Mucosa of stomach (tissue), 1 donor: ENCODE results near the gene REV1.
A peak's percentile ranks its signal among the peaks of the same experiment; 100 is the strongest.
"Not testable (repeated sequence)": the region's sequence is repeated elsewhere in the genome, so short reads cannot be mapped to it uniquely, and the experiment has no call there.

Experiments used
- H3K27me3 ChIP-seq: one replicate; pipeline ENCODE4 v1.7.0; 2013; ENCODE audit warnings: mild to moderate bottlenecking, low read length; ENCODE audit not compliant: control insufficient read depth, insufficient read depth
- H3K36me3 ChIP-seq: one replicate; pipeline ENCODE4 v1.7.0; 2013; ENCODE audit warnings: low read length; ENCODE audit not compliant: control insufficient read depth, insufficient read depth
- H3K4me1 ChIP-seq: one replicate; pipeline ENCODE4 v1.7.0; 2013; ENCODE audit warnings: mild to moderate bottlenecking, low read length; ENCODE audit not compliant: control insufficient read depth, insufficient read depth
- H3K4me3 ChIP-seq: one replicate; pipeline ENCODE4 v1.7.0; 2013; ENCODE audit warnings: low read length
- H3K9ac ChIP-seq: one replicate; pipeline ENCODE4 v1.7.0; 2013; ENCODE audit warnings: mild to moderate bottlenecking, low read length, moderate library complexity
- H3K9me3 ChIP-seq: one replicate; pipeline ENCODE4 v1.7.0; 2013; ENCODE audit warnings: mild to moderate bottlenecking, low read length, moderate library complexity; ENCODE audit not compliant: control insufficient read depth
- donor health status: Pancreatic carcinoma.

REV1 gene

DNA sequence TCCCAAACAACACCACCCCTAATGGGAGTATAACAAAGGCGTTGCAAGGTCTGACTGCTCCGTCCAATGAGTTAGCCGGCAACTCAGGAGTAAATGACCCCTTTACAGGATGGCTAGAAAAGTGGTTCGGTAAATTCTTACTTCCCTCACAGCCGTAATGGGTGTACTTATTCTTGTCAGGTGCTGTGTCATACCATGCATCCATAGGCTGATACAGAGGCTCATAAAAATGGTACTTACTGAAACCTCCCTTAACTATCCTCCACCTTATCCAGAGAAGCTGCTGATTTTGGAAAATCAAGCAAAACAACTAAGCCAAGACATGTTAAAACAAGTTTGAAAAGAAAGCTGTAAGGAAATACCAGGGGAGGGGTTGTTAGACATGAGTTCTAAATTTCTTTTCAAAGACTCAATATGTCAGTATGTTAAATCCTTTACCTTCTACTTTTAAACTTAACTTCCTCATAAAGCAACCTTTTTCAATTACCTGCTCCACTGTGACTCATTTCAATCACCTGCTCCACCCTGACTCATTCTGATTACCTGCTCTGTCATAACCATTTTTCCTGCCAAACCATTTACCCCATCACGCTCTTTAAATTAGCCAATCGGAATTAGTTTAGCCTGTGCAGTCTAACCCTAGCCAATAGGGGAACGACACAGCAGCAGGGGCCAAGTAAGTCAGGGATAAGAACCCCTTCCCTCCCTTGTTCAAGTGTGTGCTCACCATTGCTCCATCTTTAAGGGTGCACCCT lies 14.0 kb upstream of the REV1 start:
- not testable (repeated sequence) for H3K9me3 ChIP-seq, H3K27me3 ChIP-seq, H3K9ac ChIP-seq, H3K4me3 ChIP-seq, H3K4me1 ChIP-seq, H3K36me3 ChIP-seq

DNA sequence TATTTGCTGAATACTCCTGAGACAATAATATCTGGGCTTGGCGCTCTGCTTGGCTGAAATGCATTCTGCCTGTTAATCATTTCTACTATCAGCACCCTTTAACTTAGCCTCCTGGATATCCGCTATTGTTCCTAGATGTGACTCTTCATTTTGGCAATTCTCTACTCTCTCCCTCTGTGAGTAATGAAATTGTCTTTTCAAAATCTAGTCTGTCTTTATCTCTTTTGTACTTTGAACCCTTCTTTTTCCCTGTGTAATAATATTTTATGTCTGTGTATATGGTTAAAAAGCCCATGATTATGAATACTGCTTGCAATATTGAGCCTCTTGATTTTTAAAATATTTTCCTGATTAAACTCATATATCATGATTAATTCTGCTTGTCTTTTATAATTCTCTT lies 6.2 kb upstream of the REV1 start:
- Histone ChIP-seq H3K4me3 (no peak overlapping the region), H3K27me3 (peaks cover 8% of the 10 kb centered on the region), H3K9ac (no peak overlapping the region), H3K36me3 (no peaks in the 10 kb centered on the region), H3K4me1 (no peaks in the 10 kb centered on the region), H3K9me3 (no peaks in the 10 kb centered on the region)

DNA sequence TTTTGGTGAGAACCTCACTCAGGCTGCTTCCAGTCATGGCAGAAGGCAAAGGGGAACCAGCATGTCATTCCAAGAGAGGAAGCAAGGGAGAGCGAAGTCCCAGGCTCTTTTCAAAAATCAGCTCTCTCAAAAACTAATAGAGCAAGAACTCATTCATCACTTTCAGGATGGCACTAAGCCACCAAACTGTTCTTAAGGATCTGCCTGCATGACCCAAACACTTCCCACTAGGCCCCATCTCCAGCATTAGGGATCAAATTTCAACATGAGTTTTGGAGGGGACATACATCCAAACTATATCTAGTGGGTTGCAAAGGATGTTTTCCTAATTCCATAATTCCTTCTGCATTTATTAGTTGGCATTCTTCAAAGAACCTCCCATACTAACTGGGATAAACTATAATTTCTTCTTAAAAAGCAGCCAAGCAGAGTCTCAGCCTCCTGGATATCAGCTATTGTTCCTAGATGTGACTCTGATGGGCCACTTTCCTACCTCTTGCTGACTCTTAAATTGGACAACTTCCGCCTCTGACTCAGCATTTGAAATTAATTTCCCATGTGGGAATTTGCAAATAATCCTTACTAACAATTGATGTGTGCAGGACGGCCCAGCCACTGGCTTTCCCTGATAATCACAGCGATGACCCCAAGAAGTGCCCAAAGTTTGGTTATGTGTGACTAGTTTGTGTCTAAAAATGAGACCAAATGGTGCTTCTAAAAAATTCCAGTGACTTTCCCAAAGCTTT lies 5.5 kb upstream of the REV1 start:
- no peaks in the 10 kb centered on the region for H3K4me1 ChIP-seq
- peaks cover 8% of the 10 kb centered on the region for H3K27me3 ChIP-seq
- no peak overlapping the region for H3K4me3 ChIP-seq
- H3K36me3 ChIP-seq = no peaks in the 10 kb centered on the region
- H3K9me3 ChIP-seq = no peaks in the 10 kb centered on the region
- H3K9ac ChIP-seq = no peak overlapping the region

DNA sequence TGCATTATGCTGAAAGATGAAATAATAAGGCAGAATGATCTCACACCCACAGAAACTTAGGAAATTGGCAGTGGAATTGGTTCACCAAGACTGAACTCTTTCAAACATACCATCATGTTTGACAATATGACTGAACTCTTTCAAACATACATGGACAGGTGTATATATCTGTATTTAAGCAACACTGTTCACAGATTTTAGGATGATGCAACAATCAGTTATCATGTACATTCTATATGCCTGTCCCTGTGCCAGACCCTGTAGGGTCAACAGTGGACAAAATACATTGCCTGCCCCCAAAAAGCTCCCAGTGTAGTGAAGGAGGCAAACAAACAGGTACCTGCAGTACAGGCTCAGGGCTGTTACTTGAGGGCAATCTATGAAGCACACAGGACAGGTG lies 2.9 kb upstream of the REV1 start:
- Histone ChIP-seq H3K9me3 (no peaks in the 10 kb centered on the region), H3K36me3 (no peaks in the 10 kb centered on the region), H3K4me1 (no peaks in the 10 kb centered on the region), H3K27me3 (no peaks in the 10 kb centered on the region), H3K4me3 (no peak overlapping the region), H3K9ac (no peak overlapping the region)

DNA sequence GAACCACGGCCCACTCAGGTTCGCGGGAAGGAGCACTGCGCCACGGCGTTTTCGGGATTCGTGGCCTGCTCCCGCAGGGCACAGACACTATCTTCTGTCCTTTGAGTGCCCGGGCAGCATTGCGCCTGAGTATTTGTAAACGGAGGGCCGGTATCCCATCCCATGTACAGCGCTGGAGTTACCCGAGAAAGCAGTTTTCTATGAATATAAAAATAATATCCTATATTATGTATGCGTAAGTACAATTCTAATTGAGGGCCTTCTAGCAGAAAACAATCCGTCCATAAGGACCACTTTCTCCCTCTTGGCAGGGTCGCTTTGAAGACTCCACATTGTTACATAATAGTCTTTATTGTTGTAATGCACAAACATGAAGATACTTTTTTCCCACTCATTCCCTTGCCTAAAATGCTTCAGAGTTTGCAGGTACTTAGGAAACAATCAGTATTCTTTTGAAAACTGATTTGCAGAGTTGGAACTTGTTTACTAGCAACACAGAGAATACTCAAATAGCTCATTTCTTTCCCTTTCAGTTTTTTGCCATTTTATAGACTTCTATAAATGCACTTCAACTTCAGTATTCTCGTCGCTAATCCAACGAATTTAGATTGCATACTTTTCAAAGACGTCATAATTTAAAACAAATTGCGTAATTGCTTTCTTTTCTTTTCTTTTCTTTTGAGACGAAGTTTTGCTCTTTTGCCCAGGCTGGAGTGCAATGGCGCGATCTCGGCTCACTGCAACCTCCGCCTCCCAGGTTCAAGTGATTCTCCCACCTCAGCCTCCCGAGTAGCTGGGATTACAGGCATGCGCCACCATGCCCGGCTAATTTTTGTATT lies 1.0 kb upstream of the REV1 start:
- H3K9me3 ChIP-seq = no peaks in the 10 kb centered on the region
- no peaks in the 10 kb centered on the region for H3K36me3 ChIP-seq
- H3K4me3 ChIP-seq = peak overlapping the region; percentile 62
- peaks cover 5% of the 10 kb centered on the region for H3K4me1 ChIP-seq
- H3K9ac ChIP-seq = peak overlapping the region; percentile 65
- H3K27me3 ChIP-seq = no peaks in the 10 kb centered on the region

DNA sequence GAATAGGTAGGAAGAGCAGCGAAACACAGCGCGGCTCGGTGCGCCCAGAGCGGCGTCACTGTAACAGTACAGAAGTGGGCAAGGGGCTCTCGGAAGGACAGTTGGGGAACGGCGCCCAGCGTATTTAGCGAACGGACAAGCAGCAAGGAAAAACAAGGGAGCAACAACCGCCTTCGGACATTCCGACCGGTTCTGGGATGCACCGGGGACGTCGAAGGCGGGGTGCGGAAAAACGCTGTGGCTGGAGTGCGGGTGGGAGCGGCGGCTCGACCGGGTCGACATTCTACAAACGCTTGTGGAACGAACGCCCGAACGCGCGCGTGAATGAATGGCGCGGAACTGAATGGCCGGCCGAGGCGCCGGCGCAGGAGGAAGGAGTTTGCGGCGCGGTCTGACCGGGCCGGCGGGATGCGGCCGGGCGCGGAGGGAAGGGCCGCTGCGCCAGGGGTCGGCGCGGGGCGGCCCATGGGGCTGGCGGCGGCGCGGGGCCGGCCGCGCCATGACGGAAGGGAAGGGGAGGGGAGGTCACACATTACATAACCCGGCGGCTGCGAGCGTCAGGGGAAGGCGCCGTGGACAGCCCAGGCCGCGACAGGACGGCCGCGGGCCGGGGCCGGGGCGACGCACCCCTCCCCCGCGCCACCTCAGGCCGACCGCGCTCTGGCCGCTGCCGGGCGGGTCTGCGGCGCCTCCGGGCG lies 605 bp downstream of the REV1 start:
- H3K4me1 ChIP-seq = peaks cover 5% of the 10 kb centered on the region
- H3K9me3 ChIP-seq = no peaks in the 10 kb centered on the region
- H3K4me3 ChIP-seq = peak overlapping the region; percentile 77
- no peaks in the 10 kb centered on the region for H3K36me3 ChIP-seq
- H3K9ac ChIP-seq = peak overlapping the region; percentile 81
- H3K27me3 ChIP-seq = no peaks in the 10 kb centered on the region

DNA sequence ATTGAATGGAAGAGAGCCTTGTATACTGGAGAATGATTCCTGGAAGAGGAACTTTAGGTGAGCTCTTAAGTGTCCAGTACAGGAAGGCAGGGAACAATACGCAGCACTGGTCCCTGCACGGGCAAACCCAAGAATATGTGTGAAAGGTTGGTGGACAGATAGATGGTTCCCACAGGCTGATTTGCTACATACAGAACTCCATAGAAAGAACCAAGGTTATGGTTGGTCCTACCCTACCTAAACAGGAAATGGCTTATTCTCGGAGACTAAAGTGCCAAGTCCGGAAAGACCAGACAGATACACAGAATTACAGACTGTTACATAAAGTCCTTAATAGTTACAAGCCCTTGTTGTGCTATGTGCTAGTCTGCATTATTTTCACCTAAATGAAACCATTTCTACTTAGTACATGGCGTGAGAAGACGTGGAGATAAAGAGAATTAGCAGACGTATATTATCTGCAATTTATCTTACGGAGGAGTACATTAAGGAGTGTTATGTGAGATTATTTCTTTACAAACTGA lies 1.2 kb downstream of the REV1 start:
- H3K9me3 ChIP-seq = no peaks in the 10 kb centered on the region
- H3K9ac ChIP-seq = peak overlapping the region; percentile 81
- H3K36me3 ChIP-seq = no peaks in the 10 kb centered on the region
- H3K4me3 ChIP-seq = peak overlapping the region; percentile 77
- H3K27me3 ChIP-seq = no peaks in the 10 kb centered on the region
- H3K4me1 ChIP-seq = peaks cover 5% of the 10 kb centered on the region

DNA sequence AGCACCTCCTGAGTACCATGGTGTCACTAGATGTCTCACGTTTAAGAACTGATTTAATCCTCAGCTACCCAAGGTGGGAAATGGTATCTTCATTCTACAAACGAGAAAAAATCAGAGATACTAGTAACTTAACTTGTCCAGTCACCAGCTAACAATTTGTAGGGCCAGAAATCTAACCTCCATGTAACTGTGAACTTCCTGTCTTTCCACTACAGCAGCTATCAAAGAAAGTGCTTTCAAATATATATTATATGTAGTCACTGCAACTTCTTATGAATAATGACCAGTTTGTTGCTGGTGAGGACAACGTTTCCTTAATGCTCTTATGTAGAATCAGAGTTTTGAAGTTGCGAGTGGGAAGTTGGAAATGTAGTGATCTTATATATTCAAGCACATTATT lies 1.9 kb downstream of the REV1 start:
- H3K27me3 ChIP-seq = no peaks in the 10 kb centered on the region
- H3K4me1 ChIP-seq = peaks cover 5% of the 10 kb centered on the region
- no peaks in the 10 kb centered on the region for H3K36me3 ChIP-seq
- no peak overlapping the region for H3K4me3 ChIP-seq
- H3K9me3 ChIP-seq = no peaks in the 10 kb centered on the region
- H3K9ac ChIP-seq = no peak overlapping the region

DNA sequence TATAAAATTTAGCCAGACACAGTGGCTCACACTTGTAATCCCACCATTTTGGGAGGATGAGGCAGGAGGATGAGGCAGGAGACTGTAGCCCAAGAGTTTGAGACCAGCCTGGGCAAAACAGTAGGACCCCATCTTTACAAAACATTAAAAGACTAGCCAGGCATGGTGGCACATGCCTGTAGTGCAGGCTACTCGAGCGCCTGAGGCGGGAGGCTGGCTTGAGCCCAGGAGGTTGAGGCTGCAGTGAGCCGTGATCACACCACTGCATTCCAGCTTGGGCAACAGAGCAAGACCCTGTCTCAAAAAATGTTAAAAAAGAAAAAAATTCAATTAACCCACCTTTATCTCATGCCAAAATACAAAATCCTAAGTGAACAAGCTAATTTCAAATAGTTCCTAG lies 4.0 kb downstream of the REV1 start:
- no peak overlapping the region for H3K9ac ChIP-seq
- no peaks in the 10 kb centered on the region for H3K9me3 ChIP-seq
- H3K36me3 ChIP-seq = no peaks in the 10 kb centered on the region
- no peaks in the 10 kb centered on the region for H3K27me3 ChIP-seq
- H3K4me1 ChIP-seq = peaks cover 5% of the 10 kb centered on the region
- no peak overlapping the region for H3K4me3 ChIP-seq

DNA sequence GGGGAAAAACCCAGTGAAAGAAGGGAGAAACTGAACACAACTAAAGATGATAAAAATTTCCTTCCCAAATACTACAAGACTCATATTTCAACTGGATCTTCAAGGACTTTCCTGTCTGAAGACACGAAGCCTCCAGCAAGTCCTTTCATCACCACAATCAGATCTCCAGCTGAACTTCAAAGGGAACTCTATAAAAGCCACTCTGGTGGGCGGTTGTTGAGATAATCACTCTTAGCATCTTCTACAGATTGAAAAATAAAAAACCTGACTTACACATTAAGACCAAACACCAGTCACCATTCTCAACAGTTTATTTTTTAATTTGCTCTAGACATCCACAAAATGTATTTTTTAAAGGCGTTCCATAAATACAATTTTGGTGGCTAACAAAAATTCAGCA lies 4.4 kb downstream of the REV1 start:
- Histone ChIP-seq H3K36me3 (no peaks in the 10 kb centered on the region), H3K4me1 (peaks cover 5% of the 10 kb centered on the region), H3K9me3 (no peaks in the 10 kb centered on the region), H3K9ac (no peak overlapping the region), H3K27me3 (no peaks in the 10 kb centered on the region), H3K4me3 (no peak overlapping the region)

DNA sequence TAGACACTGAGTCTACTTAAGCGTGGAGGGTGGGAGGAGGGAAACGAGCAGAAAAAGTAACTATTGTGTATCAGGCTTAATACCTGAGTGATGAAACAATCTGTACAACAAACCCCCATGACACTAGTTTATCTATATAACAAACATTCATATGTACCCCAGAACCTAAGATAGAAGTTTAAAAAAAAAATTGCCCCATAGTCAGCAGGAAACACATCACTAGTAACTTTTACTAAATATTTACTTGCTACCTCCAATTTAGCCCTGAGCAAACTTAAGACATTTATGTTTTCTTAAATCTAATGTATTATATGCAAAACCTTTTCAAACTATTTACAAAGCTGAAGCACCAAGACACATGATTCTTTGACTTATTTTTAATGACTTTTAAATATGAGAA lies 5.6 kb downstream of the REV1 start:
- Histone ChIP-seq H3K9me3 (no peaks in the 10 kb centered on the region), H3K9ac (no peak overlapping the region), H3K36me3 (no peaks in the 10 kb centered on the region), H3K4me3 (no peak overlapping the region), H3K4me1 (peaks cover 5% of the 10 kb centered on the region), H3K27me3 (no peaks in the 10 kb centered on the region)
